H1 (cell line): ENCODE results near the gene KIR3DL3. TPM values are rescaled to one million over a fixed set of nuclear protein-coding genes. Genes with fewer than 3 reads are reported as not detected.
"Not testable (repeated sequence)": the region's sequence is repeated elsewhere in the genome, so short reads cannot be mapped to it uniquely, and the experiment has no call there.

Experiments
- CTCF ChIA-PET: fragments of 300-600 bp; sonication (Branson Sonifier 250); formaldehyde crosslinking; loops from one replicate; lab custom pipeline; 2021; ENCODE audit not compliant: partially characterized antibody; lab: Charles Lee
- POLR2A ChIA-PET: fragments of 300-600 bp; sonication (Branson Sonifier 250); formaldehyde crosslinking; loops from one replicate; lab custom pipeline; 2021; ENCODE audit warnings: inconsistent platforms; ENCODE audit not compliant: partially characterized antibody; lab: Charles Lee
- DNase-seq, 2 experiments: peaks; one replicate each; pipeline versions ENCODE4 v3.0.0 to v3.0.0-alpha.2; 2010 to 2022; ENCODE audit warnings: low spot score in 2 of 2, low read depth in 1 of 2, mixed read lengths in 1 of 2
- FAIRE-seq: peaks from 2 replicates; lab custom pipeline; 2011; peaks lifted over from hg19 to GRCh38; lab: Jason Lieb, UNC
- H2AFZ ChIP-seq: 2 replicates; pipeline ENCODE4 v1.8.1; 2012; ENCODE audit warnings: low read length, inconsistent platforms
- H2AK5ac ChIP-seq: 2 replicates; pipeline ENCODE4 v1.6.1; 2013; ENCODE audit warnings: low read depth, low read length
- H2BK120ac ChIP-seq: replicated peaks from 2 replicates; pipeline ENCODE3; 2013; ENCODE audit warnings: low read depth, low read length, inconsistent platforms
- H2BK12ac ChIP-seq: 2 replicates; pipeline ENCODE4 v1.6.1; 2013; ENCODE audit warnings: low read depth, low read length
- H2BK15ac ChIP-seq: 2 replicates; pipeline ENCODE4 v1.6.1; 2013; ENCODE audit warnings: low read length
- H2BK20ac ChIP-seq: 2 replicates; pipeline ENCODE4 v1.6.1; 2013; ENCODE audit warnings: low read length
- H2BK5ac ChIP-seq: 2 replicates; pipeline ENCODE4 v1.6.1; 2013; ENCODE audit warnings: low read depth, low read length
- H3K14ac ChIP-seq: 2 replicates; pipeline ENCODE4 v1.6.1; 2013; ENCODE audit warnings: inconsistent platforms; ENCODE audit not compliant: insufficient read length
- H3K18ac ChIP-seq: 2 replicates; pipeline ENCODE4 v1.6.1; 2013; ENCODE audit warnings: low read length; ENCODE audit errors: extremely low read depth
- H3K23ac ChIP-seq: 2 replicates; pipeline ENCODE4 v1.6.1; 2013; ENCODE audit warnings: inconsistent platforms; ENCODE audit not compliant: insufficient read length
- H3K23me2 ChIP-seq: 2 replicates; pipeline ENCODE4 v1.6.1; 2013; ENCODE audit warnings: low read depth, low read length
- H3K27ac ChIP-seq: 2 replicates; pipeline ENCODE4 v1.6.1; 2011; ENCODE audit warnings: low read depth, low read length, inconsistent platforms
- H3K27me3 ChIP-seq, 4 experiments: replicated peaks in 1 of 4; 1 replicate in 1 of 4; 2 replicates in 3 of 4; pipeline versions ENCODE4 v1.6.1 to v1.8.1; 2011 to 2013; ENCODE audit warnings: low read length in 3 of 4, mild to moderate bottlenecking in 3 of 4, inconsistent platforms in 2 of 4, mixed read lengths in 2 of 4, moderate library complexity in 1 of 4; ENCODE audit not compliant: control insufficient read depth in 3 of 4, insufficient read depth in 3 of 4; ENCODE audit errors: extremely low read depth in 1 of 4
- H3K36me3 ChIP-seq, 4 experiments: 2 replicates each; pipeline versions ENCODE4 v1.6.1 to v1.8.1; 2011 to 2013; ENCODE audit warnings: mild to moderate bottlenecking in 4 of 4, low read length in 3 of 4, moderate library complexity in 2 of 4, control low read depth in 1 of 4, inconsistent platforms in 1 of 4; ENCODE audit not compliant: insufficient read depth in 4 of 4, control insufficient read depth in 2 of 4
- H3K4ac ChIP-seq: replicated peaks from 2 replicates; pipeline ENCODE3; 2013; ENCODE audit warnings: low read length, low read depth, mixed read lengths, inconsistent platforms; ENCODE audit not compliant: insufficient read length
- H3K4me1 ChIP-seq, 4 experiments: replicated peaks in 1 of 4; 1 replicate in 1 of 4; 2 replicates in 3 of 4; pipeline versions ENCODE4 v1.6.1 to v1.8.1; 2011 to 2013; ENCODE audit warnings: low read length in 3 of 4, inconsistent platforms in 2 of 4, mixed read lengths in 1 of 4; ENCODE audit not compliant: insufficient read depth in 4 of 4, control insufficient read depth in 3 of 4
- H3K4me2 ChIP-seq, 2 experiments: 2 replicates each; pipeline versions ENCODE4 v1.6.1 to v1.8.1; 2011 to 2013; ENCODE audit warnings: low read depth in 2 of 2, low read length in 2 of 2, control low read depth in 1 of 2, inconsistent platforms in 1 of 2, mild to moderate bottlenecking in 1 of 2; ENCODE audit not compliant: insufficient read depth in 1 of 2
- H3K4me3 ChIP-seq, 4 experiments: fragments of 200-600, 300-600 bp in 1 of 4; sonication (generic), shearing (Covaris generic), sonication (Bioruptor Twin) in 1 of 4; 2 replicates each; pipeline versions ENCODE4 v1.5.1 to v1.8.1; 2011 to 2016; ENCODE audit warnings: low read length in 4 of 4, low read depth in 3 of 4, control low read depth in 2 of 4, inconsistent platforms in 2 of 4, mild to moderate bottlenecking in 2 of 4, mixed read lengths in 1 of 4, moderate library complexity in 1 of 4; ENCODE audit not compliant: insufficient read depth in 2 of 4; ENCODE audit errors: extremely low read depth in 1 of 4
- H3K56ac ChIP-seq: replicated peaks from 2 replicates; pipeline ENCODE3; 2013; ENCODE audit warnings: low read depth, mild to moderate bottlenecking, mixed read lengths, low read length, inconsistent platforms; ENCODE audit not compliant: insufficient read length
- H3K79me1 ChIP-seq: 2 replicates; pipeline ENCODE4 v1.6.1; 2013; ENCODE audit warnings: low read depth, low read length, control low read depth
- H3K79me2 ChIP-seq, 2 experiments: 2 replicates each; pipeline versions ENCODE4 v1.6.1 to v1.8.1; 2012 to 2013; ENCODE audit warnings: low read length in 2 of 2, mild to moderate bottlenecking in 2 of 2, inconsistent platforms in 1 of 2; ENCODE audit not compliant: insufficient read depth in 2 of 2, control insufficient read depth in 1 of 2
- H3K9ac ChIP-seq, 4 experiments: replicated peaks in 1 of 4; 1 replicate in 1 of 4; 2 replicates in 3 of 4; pipeline versions ENCODE4 v1.6.1 to v1.8.1; 2011 to 2013; ENCODE audit warnings: low read depth in 3 of 4, low read length in 3 of 4, control low read depth in 2 of 4, mild to moderate bottlenecking in 2 of 4, moderate library complexity in 2 of 4, inconsistent platforms in 1 of 4; ENCODE audit errors: extremely low read depth in 1 of 4
- H3K9me3 ChIP-seq, 2 experiments: 2 replicates each; pipeline versions ENCODE4 v1.6.1 to v1.8.1; 2012 to 2013; ENCODE audit warnings: mild to moderate bottlenecking in 2 of 2, moderate library complexity in 2 of 2, control low read depth in 1 of 2, inconsistent platforms in 1 of 2, low read depth in 1 of 2, low read length in 1 of 2, mixed read lengths in 1 of 2; ENCODE audit not compliant: insufficient read depth in 2 of 2
- H4K20me1 ChIP-seq, 2 experiments: replicated peaks in 1 of 2; 2 replicates each; pipeline versions ENCODE3 to v1.8.1; 2011 to 2013; ENCODE audit warnings: inconsistent platforms in 2 of 2, low read length in 2 of 2, mild to moderate bottlenecking in 1 of 2; ENCODE audit not compliant: insufficient read depth in 2 of 2, control insufficient read depth in 1 of 2
- H4K5ac ChIP-seq: 2 replicates; pipeline ENCODE4 v1.6.1; 2013; ENCODE audit warnings: low read length, low read depth, mixed read lengths, inconsistent platforms; ENCODE audit not compliant: insufficient read length
- H4K8ac ChIP-seq: 2 replicates; pipeline ENCODE4 v1.8.0; 2013; ENCODE audit warnings: mild to moderate bottlenecking, moderate library complexity, low read length, inconsistent platforms; ENCODE audit not compliant: insufficient read depth; ENCODE audit errors: extremely low read depth
- H4K91ac ChIP-seq: replicated peaks from 2 replicates; pipeline ENCODE3; 2013; ENCODE audit warnings: low read length, mixed read lengths, inconsistent platforms; ENCODE audit not compliant: insufficient read length
- whole genome bisulfite sequencing, 2 experiments: shearing (Covaris generic) in 1 of 2; methylation state at CpG; one replicate each; pipeline versions ENCODE4 v1.1.6 to v1.1.7; 2013 to 2015; ENCODE audit warnings: low lambda C conversion rate in 2 of 2, mixed read lengths in 2 of 2, inconsistent platforms in 1 of 2, low coverage in 1 of 2, missing lambda C conversion rate in 1 of 2; ENCODE audit not compliant: insufficient replicate concordance in 2 of 2, insufficient coverage in 1 of 2, insufficient read length in 1 of 2; ENCODE audit errors: extremely low coverage in 1 of 2, missing lambda C conversion rate in 1 of 2; 5-methylcytosine and 5-hydroxymethylcytosine counted together
- polyA plus RNA-seq, 7 experiments: library from polyadenylated mRNA; depleted of rRNA in 3 of 7; stranded (reverse) in 5 of 7; unstranded in 2 of 7; fragments of >200 nt in 5 of 7; fragments of 200-250 nt in 2 of 7; gene quantifications; 1 replicate in 5 of 7; 2 replicates in 1 of 7; 4 replicates in 1 of 7; pipeline versions ENCODE4 v1.2.1 to v1.2.3, GENCODE V29; 2011 to 2013; ENCODE audit warnings: missing spikeins in 2 of 7, mixed read lengths in 2 of 7
- total RNA-seq: library from RNA; stranded (reverse); fragmentation: NEBNext Ultra II Directional; extraction: Animal tissue kit (Norgen Biotek cat#: 25700); gene quantifications from 2 replicates; pipeline ENCODE4 v1.2.1, GENCODE V29; 2021

KIR3DL3 gene
- total and polyA plus RNA-seq, 2 of the 8 experiments (the other 6 are each of a cell fraction or from before 2014, with no cell fraction given): not detected

- H3K14ac ChIP-seq, H3K27ac ChIP-seq, H3K79me2 ChIP-seq, H3K27me3 ChIP-seq, H3K56ac ChIP-seq, DNase-seq, H4K91ac ChIP-seq, H2AFZ ChIP-seq, H3K23ac ChIP-seq, H2BK120ac ChIP-seq, H2BK20ac ChIP-seq, H2BK5ac ChIP-seq, H4K8ac ChIP-seq, H2BK12ac ChIP-seq, POLR2A ChIA-PET, H3K23me2 ChIP-seq, H3K4ac ChIP-seq, CTCF ChIA-PET, H3K79me1 ChIP-seq, FAIRE-seq, H2AK5ac ChIP-seq, H4K20me1 ChIP-seq, H3K4me2 ChIP-seq, H3K18ac ChIP-seq, H3K4me1 ChIP-seq, H4K5ac ChIP-seq, H3K4me3 ChIP-seq, H3K36me3 ChIP-seq, H2BK15ac ChIP-seq, H3K9ac ChIP-seq: not testable (repeated sequence)
- H3K9me3 ChIP-seq: peaks cover 37 to 57% of the 10 kb centered on the region in 2 experiments
- WGBS, 2 experiments: 25% methylated on average over 2 of the region's 2 CpGs; no CpG with 5 or more reads in 1 of the 2 experiments
Observed at GRCh38 chr19:54772666-54773065, 48.4 kb downstream of the KIR3DL3 start.

GRCh38 chr19:54775095-54775815, 51.0 kb downstream of the KIR3DL3 start:
- H4K20me1 ChIP-seq, DNase-seq, H3K23ac ChIP-seq, H2BK5ac ChIP-seq, H3K56ac ChIP-seq, H2BK12ac ChIP-seq, H3K23me2 ChIP-seq, H4K5ac ChIP-seq, CTCF ChIA-PET, H3K14ac ChIP-seq, H3K4me2 ChIP-seq, H2BK20ac ChIP-seq, H2BK120ac ChIP-seq, POLR2A ChIA-PET, H3K79me1 ChIP-seq, H2AK5ac ChIP-seq, H3K18ac ChIP-seq, FAIRE-seq, H4K91ac ChIP-seq, H3K4me3 ChIP-seq, H3K36me3 ChIP-seq, H3K4ac ChIP-seq, H2BK15ac ChIP-seq, H2AFZ ChIP-seq, H3K4me1 ChIP-seq, H4K8ac ChIP-seq, H3K79me2 ChIP-seq, H3K27me3 ChIP-seq, H3K9ac ChIP-seq, H3K27ac ChIP-seq: not testable (repeated sequence)
- WGBS, 2 experiments: 65% methylated on average over 7 of the region's 12 CpGs; no CpG with 5 or more reads in 1 of the 2 experiments
- H3K9me3 ChIP-seq: peaks cover 29 to 57% of the 10 kb centered on the region in 2 experiments
